Fibroblast of skin of right quadriceps (primary cell): ENCODE results near the gene ZKSCAN2.

Experiments
- DNase-seq: peaks from one replicate; pipeline ENCODE4 v3.0.0-alpha.2; 2013

The ZKSCAN2 gene

GRCh38 chr16:25222959-25223358, 34.7 kb downstream of the ZKSCAN2 start:
- DNase-seq, result no peak

- DNase-seq, result no peak
These were observed 38.4 kb downstream of the ZKSCAN2 start for GRCh38 chr16:25219070-25219737.

GRCh38 chr16:25217921-25218320, 39.7 kb downstream of the ZKSCAN2 start:
- no peak for DNase-seq

DNA sequence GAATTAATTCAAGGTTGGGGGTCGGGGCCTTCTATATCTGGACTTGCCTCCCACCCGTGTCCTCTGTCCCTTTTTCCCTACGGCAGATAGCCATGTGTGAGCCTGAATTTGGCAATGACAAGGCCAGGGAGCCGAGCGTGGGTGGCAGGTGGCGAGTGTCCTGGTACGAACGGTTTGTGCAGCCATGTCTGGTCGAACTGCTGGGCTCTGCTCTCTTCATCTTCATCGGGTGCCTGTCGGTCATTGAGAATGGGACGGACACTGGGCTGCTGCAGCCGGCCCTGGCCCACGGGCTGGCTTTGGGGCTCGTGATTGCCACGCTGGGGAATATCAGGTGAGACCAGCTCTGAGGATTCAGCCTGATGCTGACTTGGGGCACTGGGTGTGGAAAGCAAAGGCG, 40.5 kb downstream of the ZKSCAN2 start:
- DNase-seq, result no peak

- no peak for DNase-seq
These were observed 43.8 kb downstream of the ZKSCAN2 start for GRCh38 chr16:25213709-25214397.

- no peak for DNase-seq
These were observed 45.0 kb downstream of the ZKSCAN2 start for GRCh38 chr16:25212636-25213035.

GRCh38 chr16:25210758-25211157, 46.9 kb downstream of the ZKSCAN2 start:
- DNase-seq, result peak; percentile 66

DNA sequence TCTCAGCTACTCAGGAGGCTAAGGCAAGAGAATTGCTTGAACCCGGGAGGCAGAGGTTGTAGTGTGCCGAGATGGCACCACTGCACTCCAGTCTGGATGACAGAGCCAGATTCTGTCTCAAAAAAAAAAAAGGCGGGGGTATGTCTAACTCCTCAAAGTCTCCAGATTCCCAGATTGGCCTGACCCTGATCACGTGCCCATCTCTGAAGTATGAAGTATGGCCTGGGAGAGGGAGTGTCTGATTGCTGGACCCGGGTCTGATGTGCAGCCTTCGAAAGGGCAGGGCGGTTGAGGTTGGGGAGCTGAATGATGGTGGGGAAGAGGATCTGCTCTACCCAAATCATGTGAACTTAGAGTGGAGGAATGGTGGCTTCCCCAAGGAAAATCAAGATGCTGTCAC, 58.2 kb downstream of the ZKSCAN2 start:
- no peak for DNase-seq

DNA sequence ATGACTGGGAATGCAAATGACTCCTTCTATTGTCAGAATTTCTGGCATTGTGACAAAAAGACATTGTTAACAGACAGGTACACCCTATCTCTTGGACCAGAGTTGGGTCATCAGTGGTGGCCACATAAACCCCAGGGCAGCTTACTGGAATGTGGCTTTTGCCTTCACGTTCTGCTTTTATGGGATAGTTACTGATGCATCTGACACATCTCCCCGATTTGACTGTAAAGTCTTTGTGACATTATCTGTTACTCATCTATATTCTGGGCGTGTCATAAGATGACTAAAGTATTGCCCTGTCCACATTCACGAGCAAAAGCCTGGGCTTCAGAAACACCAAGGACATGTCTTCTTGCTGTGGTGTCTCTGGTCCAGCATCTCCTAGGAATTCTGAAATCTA, 59.6 kb downstream of the ZKSCAN2 start:
- no peak for DNase-seq

DNA sequence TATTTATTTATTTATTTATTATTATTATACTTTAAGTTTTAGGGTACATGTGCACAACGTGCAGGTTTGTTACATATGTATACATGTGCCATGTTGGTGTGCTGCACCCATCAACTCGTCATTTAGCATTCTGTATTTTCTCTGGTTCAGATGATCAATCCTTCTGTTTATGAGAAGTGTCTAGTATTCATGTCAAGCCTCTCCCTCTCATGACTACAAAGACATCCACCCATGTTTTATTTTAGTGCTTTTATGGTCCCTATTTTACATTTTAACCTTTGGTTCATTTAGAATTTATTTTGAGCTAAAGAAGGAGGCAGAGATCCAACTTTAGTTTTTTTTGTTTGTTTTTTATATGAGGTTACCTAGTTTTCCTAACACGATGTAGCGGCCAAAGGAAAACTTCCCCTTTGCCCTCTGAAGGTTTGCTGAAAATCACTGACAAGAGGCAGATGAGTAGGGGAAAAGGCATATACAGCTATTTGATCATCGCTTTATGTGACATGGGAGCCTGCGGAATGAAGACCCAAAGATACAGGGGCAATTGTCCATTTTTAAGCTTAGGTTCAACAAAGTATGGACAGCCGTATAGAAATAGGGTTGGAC, 63.3 kb downstream of the ZKSCAN2 start:
- DNase-seq, result no peak

DNA sequence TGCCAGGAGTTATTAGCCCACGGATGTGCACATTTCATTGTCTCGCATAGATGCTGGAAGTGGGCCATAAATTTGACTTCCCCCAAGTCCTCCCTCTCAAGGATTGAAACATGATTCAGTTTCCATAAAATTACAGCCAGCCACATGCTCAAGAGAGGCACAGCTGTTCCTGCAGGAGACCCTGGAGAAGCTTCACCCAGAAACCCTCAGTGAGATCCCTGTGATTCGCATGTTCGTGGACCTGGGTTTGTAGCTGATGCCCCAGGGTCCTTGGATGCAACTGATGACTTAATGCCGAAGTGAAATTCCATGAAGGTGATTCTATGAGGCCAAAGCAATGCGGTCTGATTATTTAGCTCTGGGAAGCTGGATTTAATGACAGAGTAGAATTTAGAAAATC, 65.5 kb downstream of the ZKSCAN2 start:
- peak; percentile 68 for DNase-seq

DNA sequence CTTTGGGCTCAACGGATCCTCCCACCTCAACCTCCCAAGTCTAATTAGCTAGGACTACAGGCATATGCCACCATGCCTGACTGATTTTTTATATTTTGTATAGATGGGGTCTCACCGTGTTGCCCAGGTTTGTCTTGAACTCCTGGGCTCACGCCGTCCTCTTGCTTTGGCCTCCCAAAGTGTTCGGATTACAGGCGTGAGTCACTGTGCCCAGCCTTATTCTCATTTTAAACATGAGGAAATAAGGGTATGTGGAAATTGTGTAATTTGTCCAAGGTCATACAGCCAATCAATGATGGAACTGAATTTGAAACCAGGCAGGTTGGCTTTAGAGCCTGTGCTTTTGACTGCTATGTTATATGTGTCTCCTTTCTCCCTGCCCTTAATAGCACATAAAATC, 68.3 kb downstream of the ZKSCAN2 start:
- DNase-seq, result no peak

DNA sequence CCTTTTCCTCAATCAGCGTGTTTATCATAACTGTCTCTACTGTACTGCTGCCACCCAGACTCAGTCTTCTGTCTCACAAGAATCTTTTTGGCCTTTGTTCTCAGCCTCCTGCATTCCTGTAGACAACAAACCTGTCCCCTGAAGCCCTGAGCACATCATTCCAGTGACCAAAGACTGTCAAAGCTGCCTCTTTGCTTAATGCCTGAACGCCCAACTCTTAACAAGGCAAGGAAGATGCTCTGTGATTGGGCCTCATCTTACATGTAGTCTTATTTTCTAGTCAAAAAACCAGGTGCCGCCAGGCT, 70.2 kb downstream of the ZKSCAN2 start:
- no peak for DNase-seq
